Measurements from ENCODE around the gene CFAP43. TPM values are rescaled to one million over a fixed set of nuclear protein-coding genes. Genes with fewer than 3 reads are reported as not detected.
A peak's percentile ranks its signal among the peaks of the same experiment; 100 is the strongest.

CFAP43 gene
- total and polyA plus RNA-seq, 9 of the 15 experiments (the other 6 are each of a cell fraction or from before 2014, with no cell fraction given): 0.07 to 0.86 (median 0.11) TPM; not detected in 1

DNA sequence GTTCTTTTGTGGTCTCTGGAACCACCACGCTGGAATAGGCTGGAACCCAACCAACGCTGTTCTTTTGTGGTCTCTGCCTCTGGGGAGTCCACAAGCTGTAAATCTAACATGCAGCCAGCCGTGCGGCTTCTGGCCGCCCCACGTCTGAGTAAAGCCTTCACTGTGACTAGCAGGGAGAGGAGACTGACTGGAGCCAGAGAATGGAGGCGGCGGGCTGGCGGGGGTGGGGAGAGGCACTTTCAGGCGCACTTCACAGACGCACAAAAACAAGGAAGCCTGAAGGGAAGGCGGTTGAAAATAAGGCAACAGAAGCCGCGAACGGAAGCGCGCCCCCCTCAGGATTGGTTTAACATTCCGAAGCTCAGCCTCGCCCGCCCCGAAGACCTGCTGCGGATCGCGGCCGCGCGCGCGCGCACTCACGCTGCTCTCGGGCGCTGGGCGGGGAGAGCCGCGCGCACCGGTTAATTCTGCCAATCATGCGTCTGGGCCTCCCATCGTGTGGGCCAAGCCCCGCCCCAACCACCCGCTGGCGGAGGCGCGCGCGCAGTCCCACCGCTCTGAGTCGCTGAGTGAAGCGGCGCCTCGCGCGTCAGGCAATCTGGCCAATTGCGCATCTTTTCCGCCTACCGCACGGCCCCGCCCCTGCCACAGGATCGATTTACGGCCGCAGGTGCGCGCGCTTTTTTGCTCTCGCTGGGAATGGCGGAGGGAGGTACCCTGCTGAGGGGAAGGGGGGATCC, 110.5 kb downstream of the CFAP43 start, which contains the start of gene SFR1 (continued):
- TF ChIP-seq, protein P1, sequence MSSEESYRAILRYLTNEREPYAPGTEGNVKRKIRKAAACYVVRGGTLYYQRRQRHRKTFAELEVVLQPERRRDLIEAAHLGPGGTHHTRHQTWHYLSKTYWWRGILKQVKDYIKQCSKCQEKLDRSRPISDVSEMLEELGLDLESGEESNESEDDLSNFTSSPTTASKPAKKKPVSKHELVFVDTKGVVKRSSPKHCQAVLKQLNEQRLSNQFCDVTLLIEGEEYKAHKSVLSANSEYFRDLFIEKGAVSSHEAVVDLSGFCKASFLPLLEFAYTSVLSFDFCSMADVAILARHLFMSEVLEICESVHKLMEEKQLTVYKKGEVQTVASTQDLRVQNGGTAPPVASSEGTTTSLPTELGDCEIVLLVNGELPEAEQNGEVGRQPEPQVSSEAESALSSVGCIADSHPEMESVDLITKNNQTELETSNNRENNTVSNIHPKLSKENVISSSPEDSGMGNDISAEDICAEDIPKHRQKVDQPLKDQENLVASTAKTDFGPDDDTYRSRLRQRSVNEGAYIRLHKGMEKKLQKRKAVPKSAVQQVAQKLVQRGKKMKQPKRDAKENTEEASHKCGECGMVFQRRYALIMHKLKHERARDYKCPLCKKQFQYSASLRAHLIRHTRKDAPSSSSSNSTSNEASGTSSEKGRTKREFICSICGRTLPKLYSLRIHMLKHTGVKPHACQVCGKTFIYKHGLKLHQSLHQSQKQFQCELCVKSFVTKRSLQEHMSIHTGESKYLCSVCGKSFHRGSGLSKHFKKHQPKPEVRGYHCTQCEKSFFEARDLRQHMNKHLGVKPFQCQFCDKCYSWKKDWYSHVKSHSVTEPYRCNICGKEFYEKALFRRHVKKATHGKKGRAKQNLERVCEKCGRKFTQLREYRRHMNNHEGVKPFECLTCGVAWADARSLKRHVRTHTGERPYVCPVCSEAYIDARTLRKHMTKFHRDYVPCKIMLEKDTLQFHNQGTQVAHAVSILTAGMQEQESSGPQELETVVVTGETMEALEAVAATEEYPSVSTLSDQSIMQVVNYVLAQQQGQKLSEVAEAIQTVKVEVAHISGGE (CRISPR knock-in tag; IDR thresholded peaks at IDR 0.05): peak in 1 of 3 experiments; percentile 59; a peak in 1 of 6 replicates
- TF ChIP-seq BCOR (IDR thresholded peaks at IDR 0.05): 0 out of 2 replicates have a peak, but pooled peaks have one; percentile 38
- no peak for TF ChIP-seq ZNF146 (CRISPR knock-in tag; IDR thresholded peaks at IDR 0.05; ENCODE audit: unreplicated experiment)
- TF ChIP-seq, protein P2, sequence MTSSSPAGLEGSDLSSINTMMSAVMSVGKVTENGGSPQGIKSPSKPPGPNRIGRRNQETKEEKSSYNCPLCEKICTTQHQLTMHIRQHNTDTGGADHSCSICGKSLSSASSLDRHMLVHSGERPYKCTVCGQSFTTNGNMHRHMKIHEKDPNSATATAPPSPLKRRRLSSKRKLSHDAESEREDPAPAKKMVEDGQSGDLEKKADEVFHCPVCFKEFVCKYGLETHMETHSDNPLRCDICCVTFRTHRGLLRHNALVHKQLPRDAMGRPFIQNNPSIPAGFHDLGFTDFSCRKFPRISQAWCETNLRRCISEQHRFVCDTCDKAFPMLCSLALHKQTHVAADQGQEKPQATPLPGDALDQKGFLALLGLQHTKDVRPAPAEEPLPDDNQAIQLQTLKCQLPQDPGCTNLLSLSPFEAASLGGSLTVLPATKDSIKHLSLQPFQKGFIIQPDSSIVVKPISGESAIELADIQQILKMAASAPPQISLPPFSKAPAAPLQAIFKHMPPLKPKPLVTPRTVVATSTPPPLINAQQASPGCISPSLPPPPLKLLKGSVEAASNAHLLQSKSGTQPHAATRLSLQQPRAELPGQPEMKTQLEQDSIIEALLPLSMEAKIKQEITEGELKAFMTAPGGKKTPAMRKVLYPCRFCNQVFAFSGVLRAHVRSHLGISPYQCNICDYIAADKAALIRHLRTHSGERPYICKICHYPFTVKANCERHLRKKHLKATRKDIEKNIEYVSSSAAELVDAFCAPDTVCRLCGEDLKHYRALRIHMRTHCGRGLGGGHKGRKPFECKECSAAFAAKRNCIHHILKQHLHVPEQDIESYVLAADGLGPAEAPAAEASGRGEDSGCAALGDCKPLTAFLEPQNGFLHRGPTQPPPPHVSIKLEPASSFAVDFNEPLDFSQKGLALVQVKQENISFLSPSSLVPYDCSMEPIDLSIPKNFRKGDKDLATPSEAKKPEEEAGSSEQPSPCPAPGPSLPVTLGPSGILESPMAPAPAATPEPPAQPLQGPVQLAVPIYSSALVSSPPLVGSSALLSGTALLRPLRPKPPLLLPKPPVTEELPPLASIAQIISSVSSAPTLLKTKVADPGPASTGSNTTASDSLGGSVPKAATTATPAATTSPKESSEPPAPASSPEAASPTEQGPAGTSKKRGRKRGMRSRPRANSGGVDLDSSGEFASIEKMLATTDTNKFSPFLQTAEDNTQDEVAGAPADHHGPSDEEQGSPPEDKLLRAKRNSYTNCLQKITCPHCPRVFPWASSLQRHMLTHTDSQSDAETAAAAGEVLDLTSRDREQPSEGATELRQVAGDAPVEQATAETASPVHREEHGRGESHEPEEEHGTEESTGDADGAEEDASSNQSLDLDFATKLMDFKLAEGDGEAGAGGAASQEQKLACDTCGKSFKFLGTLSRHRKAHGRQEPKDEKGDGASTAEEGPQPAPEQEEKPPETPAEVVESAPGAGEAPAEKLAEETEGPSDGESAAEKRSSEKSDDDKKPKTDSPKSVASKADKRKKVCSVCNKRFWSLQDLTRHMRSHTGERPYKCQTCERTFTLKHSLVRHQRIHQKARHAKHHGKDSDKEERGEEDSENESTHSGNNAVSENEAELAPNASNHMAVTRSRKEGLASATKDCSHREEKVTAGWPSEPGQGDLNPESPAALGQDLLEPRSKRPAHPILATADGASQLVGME (CRISPR knock-in tag; IDR thresholded peaks at IDR 0.05): no peak
- TF ChIP-seq KAT7 (CRISPR knock-in tag; IDR thresholded peaks at IDR 0.05; ENCODE audit: borderline replicate concordance): no peak
- TF ChIP-seq FOXK2 (conservative IDR thresholded peaks at IDR 0.05 in 1 of 2, IDR thresholded peaks at IDR 0.05 in 1 of 2; ENCODE audit: low read depth in 2 of 2): peak; percentile 89 to 94
- no peak for TF ChIP-seq CBFB (CRISPR knock-in tag; IDR thresholded peaks at IDR 0.05)
- no peak for TF ChIP-seq OTX1 (CRISPR knock-in tag; IDR thresholded peaks at IDR 0.05)
- no peak for TF ChIP-seq ZNF121 (CRISPR knock-in tag; conservative IDR thresholded peaks at IDR 0.05)
- TF ChIP-seq ZNF23 (CRISPR knock-in tag; IDR thresholded peaks at IDR 0.05): no peak
- no peak for TF ChIP-seq LEF1 (IDR thresholded peaks at IDR 0.05)
- TF ChIP-seq, protein P3, sequence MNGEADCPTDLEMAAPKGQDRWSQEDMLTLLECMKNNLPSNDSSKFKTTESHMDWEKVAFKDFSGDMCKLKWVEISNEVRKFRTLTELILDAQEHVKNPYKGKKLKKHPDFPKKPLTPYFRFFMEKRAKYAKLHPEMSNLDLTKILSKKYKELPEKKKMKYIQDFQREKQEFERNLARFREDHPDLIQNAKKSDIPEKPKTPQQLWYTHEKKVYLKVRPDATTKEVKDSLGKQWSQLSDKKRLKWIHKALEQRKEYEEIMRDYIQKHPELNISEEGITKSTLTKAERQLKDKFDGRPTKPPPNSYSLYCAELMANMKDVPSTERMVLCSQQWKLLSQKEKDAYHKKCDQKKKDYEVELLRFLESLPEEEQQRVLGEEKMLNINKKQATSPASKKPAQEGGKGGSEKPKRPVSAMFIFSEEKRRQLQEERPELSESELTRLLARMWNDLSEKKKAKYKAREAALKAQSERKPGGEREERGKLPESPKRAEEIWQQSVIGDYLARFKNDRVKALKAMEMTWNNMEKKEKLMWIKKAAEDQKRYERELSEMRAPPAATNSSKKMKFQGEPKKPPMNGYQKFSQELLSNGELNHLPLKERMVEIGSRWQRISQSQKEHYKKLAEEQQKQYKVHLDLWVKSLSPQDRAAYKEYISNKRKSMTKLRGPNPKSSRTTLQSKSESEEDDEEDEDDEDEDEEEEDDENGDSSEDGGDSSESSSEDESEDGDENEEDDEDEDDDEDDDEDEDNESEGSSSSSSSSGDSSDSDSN (IDR thresholded peaks at IDR 0.05; ENCODE audit: borderline replicate concordance in 1 of 2, low read depth in 2 of 2, low read length in 2 of 2): no peak
- TF ChIP-seq SAFB2 (IDR thresholded peaks at IDR 0.05; ENCODE audit: borderline replicate concordance, low read depth, low read length, severe bottlenecking): no peak
- TF ChIP-seq NFRKB (IDR thresholded peaks at IDR 0.05; ENCODE audit: low read depth): peak; percentile 65
